Measurements from ENCODE around the gene SYNE2. TPM values are rescaled to one million over a fixed set of nuclear protein-coding genes. Genes with fewer than 3 reads are reported as not detected.

The SYNE2 gene
- total and polyA plus RNA-seq, 10 of the 15 experiments (the other 5 are each of a cell fraction or from before 2014, with no cell fraction given), result 2.1 to 52.7 (median 38.1) TPM

DNA sequence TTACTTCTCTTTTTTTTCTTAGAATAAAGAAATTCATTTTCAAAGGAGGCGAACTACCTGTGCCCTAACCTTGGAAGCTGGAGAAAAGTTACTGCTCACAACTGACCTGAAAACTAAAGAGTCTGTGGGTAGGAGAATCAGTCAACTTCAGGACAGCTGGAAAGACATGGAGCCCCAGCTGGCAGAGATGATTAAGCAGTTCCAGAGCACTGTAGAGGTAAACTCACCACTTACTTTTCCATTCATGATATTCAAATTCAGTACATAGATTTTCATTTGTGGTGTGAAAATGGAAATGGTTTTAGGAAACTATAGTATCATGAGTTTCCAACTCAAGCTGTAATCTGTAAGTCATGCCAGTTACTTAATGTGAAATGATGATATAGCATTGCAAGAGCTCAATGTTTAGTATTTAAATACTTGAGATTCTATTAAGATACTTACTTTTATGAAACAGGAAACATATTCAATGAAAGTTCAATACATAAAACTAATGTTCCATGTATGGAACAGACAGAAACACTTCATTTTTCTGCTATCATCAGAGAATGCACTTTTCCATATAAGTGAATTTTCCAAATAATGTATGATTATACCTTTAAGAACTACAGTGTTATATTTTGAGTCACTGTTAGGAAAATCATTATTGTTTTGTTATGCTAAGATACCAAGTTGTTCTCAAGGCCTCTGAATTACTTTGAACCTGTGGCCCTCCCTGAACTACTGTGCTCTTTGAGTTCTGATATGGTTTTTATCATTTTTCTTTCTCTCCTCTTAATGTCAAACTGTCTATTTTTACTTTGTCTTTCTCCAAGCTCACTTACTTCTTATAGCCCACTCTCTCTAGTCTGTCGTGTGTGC is 322.3 kb downstream of the SYNE2 start (continued):
- TF ChIP-seq ATF2 (IDR thresholded peaks at IDR 0.05; ENCODE audit: low read length), result no peak

GRCh38 chr14:64176330-64176729 is 323.5 kb downstream of the SYNE2 start:
- RAD21 ChIA-PET (ENCODE audit: unreplicated experiment), result interaction anchor here (1.2 to 1.4 kb wide), 2 partner anchors 33 to 38 kb away, joined by 3 to 4 read pairs; no protein-coding TSS in a partner anchor
- ATAC-seq (no peak), DNase-seq (ENCODE audit: low read depth, low spot score) (no peak), FAIRE-seq (no peak)
- Histone ChIP-seq H3K36me3 (ENCODE audit: control insufficient read depth in 2 of 2, insufficient read depth in 2 of 2, low read length in 1 of 2) (peaks cover 1 to 7% of the 10 kb centered on the region in 2 experiments; a peak in 3 of 4 replicates), H2AFZ (ENCODE audit: control insufficient read depth, low read depth, low read length) (no peak overlapping the region), H3K27ac (ENCODE audit: control insufficient read depth, insufficient read depth) (no peak overlapping the region), H4K20me1 (ENCODE audit: control insufficient read depth, insufficient read depth) (no peaks in the 10 kb centered on the region), H3K4me2 (ENCODE audit: control insufficient read depth, insufficient read depth) (no peak overlapping the region), H3K4me1 (ENCODE audit: control insufficient read depth, insufficient read depth, low read length) (no peaks in the 10 kb centered on the region), H3K27me3 (replicated peaks in 1 of 2; ENCODE audit: control insufficient read depth in 2 of 2, insufficient read depth in 2 of 2, low read length in 1 of 2) (no peaks in the 10 kb centered on the region), H3K4me3 (no peak overlapping the region), H3K9me3 (replicated peaks; ENCODE audit: control insufficient read depth, insufficient read depth, low read length) (no peaks in the 10 kb centered on the region), H3K79me2 (ENCODE audit: control insufficient read depth, insufficient read depth, low read length) (no peaks in the 10 kb centered on the region), H3K9ac (ENCODE audit: control insufficient read depth, insufficient read depth, low read length) (no peak overlapping the region)
- SMC1A ChIA-PET (ENCODE audit: uncharacterized antibody, unreplicated experiment), result no interaction called here
- intact Hi-C loops (cut with micrococcal nuclease; ENCODE audit: unreplicated experiment) (no loop called here), in situ Hi-C loops (cut with MboI) (no loop called here)
- BruUV-seq (replicated peaks), result no TSS peak
- POLR2A ChIA-PET, result no interaction called here
- TF ChIP-seq BACH1 (IDR thresholded peaks at IDR 0.05; ENCODE audit: borderline replicate concordance) (no peak), POLR2A (IDR thresholded peaks at IDR 0.05; ENCODE audit: low read depth, low read length) (no peak), JUNB (IDR thresholded peaks at IDR 0.05) (no peak), SUZ12 (IDR thresholded peaks at IDR 0.05; ENCODE audit: unreplicated experiment) (no peak), E2F8 (IDR thresholded peaks at IDR 0.05; ENCODE audit: low read depth, partially characterized antibody) (no peak), NFIC (IDR thresholded peaks at IDR 0.05; ENCODE audit: low read depth, low read length) (no peak), SIX5 (IDR thresholded peaks at IDR 0.05; ENCODE audit: low read depth, low read length, severe bottlenecking) (no peak)
- TF ChIP-seq, protein P1, sequence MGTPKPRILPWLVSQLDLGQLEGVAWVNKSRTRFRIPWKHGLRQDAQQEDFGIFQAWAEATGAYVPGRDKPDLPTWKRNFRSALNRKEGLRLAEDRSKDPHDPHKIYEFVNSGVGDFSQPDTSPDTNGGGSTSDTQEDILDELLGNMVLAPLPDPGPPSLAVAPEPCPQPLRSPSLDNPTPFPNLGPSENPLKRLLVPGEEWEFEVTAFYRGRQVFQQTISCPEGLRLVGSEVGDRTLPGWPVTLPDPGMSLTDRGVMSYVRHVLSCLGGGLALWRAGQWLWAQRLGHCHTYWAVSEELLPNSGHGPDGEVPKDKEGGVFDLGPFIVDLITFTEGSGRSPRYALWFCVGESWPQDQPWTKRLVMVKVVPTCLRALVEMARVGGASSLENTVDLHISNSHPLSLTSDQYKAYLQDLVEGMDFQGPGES (IDR thresholded peaks at IDR 0.05), result no peak
- 100% methylated on average over 2 of the region's 2 CpGs for WGBS (ENCODE audit: insufficient coverage, insufficient replicate concordance, low lambda C conversion rate, missing lambda C conversion rate)
- CTCF ChIA-PET, result interaction anchor here (1.9 kb wide), 1 partner anchor 119 kb away, joined by 4 read pairs; no protein-coding TSS in a partner anchor
